ENCODE data around the gene RYR1. TPM values are rescaled to one million over a fixed set of nuclear protein-coding genes. Genes with fewer than 3 reads are reported as not detected.
"Not testable (repeated sequence)": the region's sequence is repeated elsewhere in the genome, so short reads cannot be mapped to it uniquely, and the experiment has no call there.

RYR1 gene
- total and polyA plus RNA-seq, 5 experiments from 2014 or later, result 0.07 to 1.3 (median 0.93) TPM; not detected in 2

- peaks cover 0 to 2% (median 0%) of the 10 kb centered on the region in 9 donors for H3K9me3 Mint-ChIP-seq
- peaks cover 2 to 27% (median 7%) of the 10 kb centered on the region in 4 donors for H3K4me1 Mint-ChIP-seq
- peak overlapping the region in 1 of 10 donors; percentile 48 for H3K4me3 Mint-ChIP-seq
- ATAC-seq, result no peak
- peaks cover 2 to 24% (median 11%) of the 10 kb centered on the region in 5 donors for H3K27me3 Mint-ChIP-seq
- DNase-seq, result no peak
- POLR2A ChIA-PET, result no interaction called here
- H3K27ac Mint-ChIP-seq, result peak overlapping the region in 1 of 10 donors; percentile 33
- no peaks in the 10 kb centered on the region for H3K36me3 Mint-ChIP-seq
These were observed 123.2 kb downstream of the RYR1 start for GRCh38 chr19:38556521-38557174.

GRCh38 chr19:38557205-38557799, 123.8 kb downstream of the RYR1 start:
- ATAC-seq, result no peak
- H3K4me3 Mint-ChIP-seq, result peak overlapping the region in 2 of 10 donors; percentile 48 to 60
- POLR2A ChIA-PET, result no interaction called here
- no peaks in the 10 kb centered on the region for H3K36me3 Mint-ChIP-seq
- H3K4me1 Mint-ChIP-seq, result peaks cover 2 to 28% (median 7%) of the 10 kb centered on the region in 4 donors
- peaks cover 6 to 30% (median 11%) of the 10 kb centered on the region in 5 donors for H3K27me3 Mint-ChIP-seq
- DNase-seq, result peak in 1 of 10 donors; percentile 16
- peak overlapping the region in 2 of 10 donors; percentile 33 to 71 for H3K27ac Mint-ChIP-seq
- peaks cover 0 to 2% (median 0%) of the 10 kb centered on the region in 9 donors for H3K9me3 Mint-ChIP-seq

GRCh38 chr19:38558933-38559332, 125.4 kb downstream of the RYR1 start:
- Mint-ChIP-seq H3K4me1 (peaks cover 2 to 29% (median 7%) of the 10 kb centered on the region in 4 donors), H3K27ac (peak overlapping the region in 1 of 10 donors; percentile 74), H3K27me3 (peaks cover 9 to 45% (median 18%) of the 10 kb centered on the region in 5 donors)
- H3K4me3 Mint-ChIP-seq, DNase-seq, POLR2A ChIA-PET, H3K9me3 Mint-ChIP-seq, H3K36me3 Mint-ChIP-seq, ATAC-seq: not testable (repeated sequence)

GRCh38 chr19:38559428-38560401, 126.2 kb downstream of the RYR1 start:
- Mint-ChIP-seq H3K36me3 (no peaks in the 10 kb centered on the region), H3K27me3 (peaks cover 9 to 52% (median 18%) of the 10 kb centered on the region in 5 donors), H3K9me3 (peaks cover 0 to 2% (median 0%) of the 10 kb centered on the region in 9 donors), H3K27ac (peak overlapping the region in 4 of 10 donors; percentile 11 to 74 (median 45)), H3K4me3 (peak overlapping the region in 2 of 10 donors; percentile 12 to 15), H3K4me1 (peaks cover 0 to 35% (median 7%) of the 10 kb centered on the region in 4 donors)
- peak in 1 of 10 donors; percentile 26 for DNase-seq
- POLR2A ChIA-PET, result no interaction called here
- ATAC-seq, result peak in 1 of 2 donors; percentile 17

- POLR2A ChIA-PET, result no interaction called here
- peaks cover 0 to 2% (median 0%) of the 10 kb centered on the region in 9 donors for H3K9me3 Mint-ChIP-seq
- DNase-seq, result no peak
- H3K4me3 Mint-ChIP-seq, result no peak overlapping the region
- H3K36me3 Mint-ChIP-seq, result no peaks in the 10 kb centered on the region
- no peak for ATAC-seq
- no peak overlapping the region for H3K27ac Mint-ChIP-seq
- H3K4me1 Mint-ChIP-seq, result peaks cover 7 to 37% (median 11%) of the 10 kb centered on the region in 4 donors
- peaks cover 12 to 54% (median 22%) of the 10 kb centered on the region in 5 donors for H3K27me3 Mint-ChIP-seq
These were observed 127.6 kb downstream of the RYR1 start for GRCh38 chr19:38561053-38561606.

- Mint-ChIP-seq H3K27ac (peak overlapping the region in 1 of 10 donors; percentile 44), H3K4me3 (no peak overlapping the region), H3K9me3 (peaks cover 0 to 2% (median 0%) of the 10 kb centered on the region in 9 donors), H3K27me3 (peaks cover 12 to 52% (median 22%) of the 10 kb centered on the region in 5 donors), H3K36me3 (no peaks in the 10 kb centered on the region), H3K4me1 (peaks cover 7 to 36% (median 11%) of the 10 kb centered on the region in 4 donors)
- ATAC-seq (no peak), DNase-seq (no peak)
- POLR2A ChIA-PET, result no interaction called here
These were observed 128.2 kb downstream of the RYR1 start for GRCh38 chr19:38561658-38562057.

GRCh38 chr19:38562096-38562495, 128.6 kb downstream of the RYR1 start:
- POLR2A ChIA-PET, result no interaction called here
- Mint-ChIP-seq H3K27ac (no peak overlapping the region), H3K27me3 (peaks cover 12 to 52% (median 22%) of the 10 kb centered on the region in 5 donors), H3K4me3 (no peak overlapping the region), H3K9me3 (peaks cover 0 to 2% (median 0%) of the 10 kb centered on the region in 9 donors), H3K4me1 (peaks cover 7 to 33% (median 11%) of the 10 kb centered on the region in 4 donors), H3K36me3 (no peaks in the 10 kb centered on the region)
- no peak for DNase-seq
- ATAC-seq, result no peak

- Mint-ChIP-seq H3K4me1 (peaks cover 7 to 29% (median 9%) of the 10 kb centered on the region in 4 donors), H3K27me3 (peaks cover 11 to 64% (median 25%) of the 10 kb centered on the region in 5 donors), H3K4me3 (no peak overlapping the region), H3K9me3 (peaks cover 0 to 1% (median 0%) of the 10 kb centered on the region in 9 donors), H3K27ac (no peak overlapping the region), H3K36me3 (no peaks in the 10 kb centered on the region)
- ATAC-seq (no peak), DNase-seq (no peak)
- POLR2A ChIA-PET, result no interaction called here
These were observed 130.0 kb downstream of the RYR1 start for GRCh38 chr19:38563475-38563874.

- no peak for DNase-seq
- H3K9me3 Mint-ChIP-seq, result peaks cover 0 to 1% (median 0%) of the 10 kb centered on the region in 9 donors
- H3K4me3 Mint-ChIP-seq, result peak overlapping the region in 9 of 10 donors; percentile 49 to 82 (median 72)
- H3K27ac Mint-ChIP-seq, result no peak overlapping the region
- ATAC-seq, result peak; percentile 32 to 63
- H3K4me1 Mint-ChIP-seq, result peaks cover 7 to 20% (median 8%) of the 10 kb centered on the region in 4 donors
- no peaks in the 10 kb centered on the region for H3K36me3 Mint-ChIP-seq
- POLR2A ChIA-PET, result no interaction called here
- H3K27me3 Mint-ChIP-seq, result peaks cover 11 to 57% (median 25%) of the 10 kb centered on the region in 5 donors
These were observed 131.6 kb downstream of the RYR1 start for GRCh38 chr19:38564981-38565690.

- Mint-ChIP-seq H3K9me3 (peaks cover 0 to 1% (median 0%) of the 10 kb centered on the region in 9 donors), H3K4me1 (peaks cover 7 to 19% (median 8%) of the 10 kb centered on the region in 4 donors), H3K4me3 (peak overlapping the region; percentile 45 to 85 (median 73)), H3K36me3 (no peaks in the 10 kb centered on the region), H3K27me3 (peaks cover 11 to 56% (median 25%) of the 10 kb centered on the region in 5 donors), H3K27ac (peak overlapping the region in 2 of 10 donors; percentile 53 to 68)
- POLR2A ChIA-PET, result no interaction called here
- DNase-seq (no peak), ATAC-seq (no peak)
These were observed 132.2 kb downstream of the RYR1 start for GRCh38 chr19:38565691-38566105.

GRCh38 chr19:38569368-38569983, 136.0 kb downstream of the RYR1 start:
- Mint-ChIP-seq H3K9me3 (no peaks in the 10 kb centered on the region), H3K4me1 (peaks cover 3 to 7% (median 6%) of the 10 kb centered on the region in 4 donors), H3K27ac (no peak overlapping the region), H3K4me3 (no peak overlapping the region), H3K27me3 (peaks cover 5 to 31% (median 7%) of the 10 kb centered on the region in 5 donors), H3K36me3 (no peaks in the 10 kb centered on the region)
- POLR2A ChIA-PET, result no interaction called here
- ATAC-seq (no peak), DNase-seq (no peak)

All from naive thymus-derived CD8-positive, alpha-beta T cell (primary cell).